ENCODE results near the gene RHOU. TPM values are rescaled to one million over a fixed set of nuclear protein-coding genes. Genes with fewer than 3 reads are reported as not detected.

RHOU gene
- total and polyA plus RNA-seq, 2 of the 13 experiments (the other 11 are each of a cell fraction or from before 2014, with no cell fraction given): 11.9 to 18.5 TPM

DNA sequence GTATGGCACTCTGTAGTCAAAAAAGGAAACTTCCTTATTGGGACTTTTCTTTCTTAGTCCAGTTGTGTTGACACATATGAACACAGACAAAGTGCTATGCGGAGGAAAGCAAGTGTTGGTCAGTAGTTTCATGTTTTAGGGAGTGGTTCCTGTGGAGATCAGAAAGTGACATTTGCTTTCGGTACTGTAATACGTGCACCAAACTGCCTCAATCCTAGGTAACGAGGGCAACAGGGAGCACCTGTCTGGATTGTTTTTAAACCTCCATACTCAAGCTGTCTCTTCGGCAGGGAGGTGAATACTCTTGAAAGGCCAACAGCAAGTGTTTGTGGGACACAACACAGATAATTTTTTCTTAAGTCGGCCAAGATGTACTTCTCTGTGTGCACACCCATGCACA is 9.1 kb downstream of the RHOU start:
- no peak overlapping the region for H3K27ac ChIP-seq (ENCODE audit: extremely low read length, insufficient read depth, low read length)
- WGBS (ENCODE audit: low lambda C conversion rate): 97% methylated on average over 6 of the region's 6 CpGs
- DNase-seq (ENCODE audit: low spot score) (no peak), ATAC-seq (no peak), FAIRE-seq (no peak)
- H2AFZ ChIP-seq (ENCODE audit: low read length): no peak overlapping the region
- no TSS peak for BruUV-seq (replicated peaks)
- H3K79me2 ChIP-seq (ENCODE audit: insufficient read depth, low read length): peaks cover 3% of the 10 kb centered on the region
- no peak overlapping the region for H3K4me2 ChIP-seq (ENCODE audit: low read depth, low read length)
- in situ Hi-C loops (cut with HindIII; ENCODE audit: extremely low pct_ligation_motif_present, low pct_unique_long_range_greater_than_20kb): no loop called here
- peaks cover 19% of the 10 kb centered on the region for H3K4me1 ChIP-seq (ENCODE audit: insufficient read depth, low read length)
- H3K4me3 ChIP-seq (replicated peaks in 1 of 3; ENCODE audit: insufficient read depth in 1 of 3, low read depth in 2 of 3, low read length in 3 of 3): no peak overlapping the region
- TF ChIP-seq SAFB2 (CRISPR knock-in tag; IDR thresholded peaks at IDR 0.05; ENCODE audit: borderline replicate concordance, low read depth) (no peak), ZFAT (CRISPR knock-in tag; conservative IDR thresholded peaks at IDR 0.05) (no peak), RBFOX2 (IDR thresholded peaks at IDR 0.05; ENCODE audit: low read depth, low read length) (no peak), MTA1 (CRISPR knock-in tag; IDR thresholded peaks at IDR 0.05; ENCODE audit: borderline replicate concordance) (no peak), ZNF772 (CRISPR knock-in tag; IDR thresholded peaks at IDR 0.05) (no peak), ZNF232 (CRISPR knock-in tag; IDR thresholded peaks at IDR 0.05; ENCODE audit: borderline replicate concordance) (no peak), ZNF382 (CRISPR knock-in tag; IDR thresholded peaks at IDR 0.05; ENCODE audit: borderline replicate concordance) (no peak), SPEN (CRISPR knock-in tag; IDR thresholded peaks at IDR 0.05; ENCODE audit: low read depth) (no peak), ZNF138 (CRISPR knock-in tag; IDR thresholded peaks at IDR 0.05; ENCODE audit: low read depth) (no peak), ZNF841 (CRISPR knock-in tag; IDR thresholded peaks at IDR 0.05; ENCODE audit: borderline replicate concordance) (no peak), ZNF101 (CRISPR knock-in tag; IDR thresholded peaks at IDR 0.05; ENCODE audit: borderline replicate concordance, low read depth) (no peak), ZBTB8A (CRISPR knock-in tag; IDR thresholded peaks at IDR 0.05; ENCODE audit: borderline replicate concordance, low read depth) (no peak), ZNF530 (CRISPR knock-in tag; IDR thresholded peaks at IDR 0.05; ENCODE audit: low read depth) (no peak), MIER3 (CRISPR knock-in tag; IDR thresholded peaks at IDR 0.05; ENCODE audit: borderline replicate concordance) (no peak)
- TF ChIP-seq, protein P1, sequence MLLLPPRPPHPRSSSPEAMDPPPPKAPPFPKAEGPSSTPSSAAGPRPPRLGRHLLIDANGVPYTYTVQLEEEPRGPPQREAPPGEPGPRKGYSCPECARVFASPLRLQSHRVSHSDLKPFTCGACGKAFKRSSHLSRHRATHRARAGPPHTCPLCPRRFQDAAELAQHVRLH (CRISPR knock-in tag; IDR thresholded peaks at IDR 0.05; ENCODE audit: borderline replicate concordance, low read depth): no peak
- TF ChIP-seq, protein P2, sequence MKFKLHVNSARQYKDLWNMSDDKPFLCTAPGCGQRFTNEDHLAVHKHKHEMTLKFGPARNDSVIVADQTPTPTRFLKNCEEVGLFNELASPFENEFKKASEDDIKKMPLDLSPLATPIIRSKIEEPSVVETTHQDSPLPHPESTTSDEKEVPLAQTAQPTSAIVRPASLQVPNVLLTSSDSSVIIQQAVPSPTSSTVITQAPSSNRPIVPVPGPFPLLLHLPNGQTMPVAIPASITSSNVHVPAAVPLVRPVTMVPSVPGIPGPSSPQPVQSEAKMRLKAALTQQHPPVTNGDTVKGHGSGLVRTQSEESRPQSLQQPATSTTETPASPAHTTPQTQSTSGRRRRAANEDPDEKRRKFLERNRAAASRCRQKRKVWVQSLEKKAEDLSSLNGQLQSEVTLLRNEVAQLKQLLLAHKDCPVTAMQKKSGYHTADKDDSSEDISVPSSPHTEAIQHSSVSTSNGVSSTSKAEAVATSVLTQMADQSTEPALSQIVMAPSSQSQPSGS (CRISPR knock-in tag; IDR thresholded peaks at IDR 0.05): no peak
- TF ChIP-seq, protein P3, sequence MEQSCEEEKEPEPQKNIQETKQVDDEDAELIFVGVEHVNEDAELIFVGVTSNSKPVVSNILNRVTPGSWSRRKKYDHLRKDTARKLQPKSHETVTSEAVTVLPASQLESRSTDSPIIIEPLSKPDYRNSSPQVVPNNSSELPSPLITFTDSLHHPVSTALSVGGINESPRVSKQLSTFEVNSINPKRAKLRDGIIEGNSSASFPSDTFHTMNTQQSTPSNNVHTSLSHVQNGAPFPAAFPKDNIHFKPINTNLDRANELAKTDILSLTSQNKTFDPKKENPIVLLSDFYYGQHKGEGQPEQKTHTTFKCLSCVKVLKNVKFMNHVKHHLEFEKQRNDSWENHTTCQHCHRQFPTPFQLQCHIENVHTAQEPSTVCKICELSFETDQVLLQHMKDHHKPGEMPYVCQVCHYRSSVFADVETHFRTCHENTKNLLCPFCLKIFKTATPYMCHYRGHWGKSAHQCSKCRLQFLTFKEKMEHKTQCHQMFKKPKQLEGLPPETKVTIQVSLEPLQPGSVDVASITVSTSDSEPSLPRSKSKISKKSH (CRISPR knock-in tag; IDR thresholded peaks at IDR 0.05; ENCODE audit: borderline replicate concordance): no peak
- TF ChIP-seq, protein P4, sequence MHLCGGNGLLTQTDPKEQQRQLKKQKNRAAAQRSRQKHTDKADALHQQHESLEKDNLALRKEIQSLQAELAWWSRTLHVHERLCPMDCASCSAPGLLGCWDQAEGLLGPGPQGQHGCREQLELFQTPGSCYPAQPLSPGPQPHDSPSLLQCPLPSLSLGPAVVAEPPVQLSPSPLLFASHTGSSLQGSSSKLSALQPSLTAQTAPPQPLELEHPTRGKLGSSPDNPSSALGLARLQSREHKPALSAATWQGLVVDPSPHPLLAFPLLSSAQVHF (CRISPR knock-in tag; IDR thresholded peaks at IDR 0.05): no peak
- H3K36me3 ChIP-seq (replicated peaks in 1 of 2; ENCODE audit: control insufficient read depth in 1 of 2, insufficient read depth in 2 of 2, low read length in 2 of 2): peaks cover 21 to 39% of the 10 kb centered on the region in 2 experiments
- POLR2A ChIA-PET: interaction anchor here (1.4 kb wide), 1 partner anchor 93 kb away, joined by 3 read pairs; no protein-coding TSS in a partner anchor
- intact Hi-C loops (cut with micrococcal nuclease; ENCODE audit: unreplicated experiment): no loop called here
- no peak overlapping the region for H3K9ac ChIP-seq (ENCODE audit: insufficient read depth, low read depth, low read length)
- H3K9me3 ChIP-seq (ENCODE audit: low read length): no peaks in the 10 kb centered on the region
- no peaks in the 10 kb centered on the region for H3K27me3 ChIP-seq (ENCODE audit: control insufficient read depth in 1 of 2, insufficient read depth in 2 of 2, low read length in 2 of 2)
- CTCF ChIA-PET (ENCODE audit: low intra/inter-chr PET ratio, low total read pairs): no interaction called here
- H4K20me1 ChIP-seq (ENCODE audit: insufficient read depth, low read length): no peaks in the 10 kb centered on the region

Data from HepG2 (cell line).